C4-2B (cell line): ENCODE measurements around the gene ZNF268.

Experiments
- ZFX ChIP-seq: fragments of 450-650 bp; IDR thresholded peaks from 2 replicates; pipeline ENCODE4 v1.6.1; 2017
- TF ChIP-seq, protein P1 (sequence below): fragments of 450-650 bp; conservative IDR thresholded peaks from 2 replicates; pipeline ENCODE4 v1.5.1; 2017; ENCODE audit warnings: mild to moderate bottlenecking

GRCh38 chr12:133201888-133202287, 20.6 kb downstream of the ZNF268 start:
- TF ChIP-seq, protein P1, sequence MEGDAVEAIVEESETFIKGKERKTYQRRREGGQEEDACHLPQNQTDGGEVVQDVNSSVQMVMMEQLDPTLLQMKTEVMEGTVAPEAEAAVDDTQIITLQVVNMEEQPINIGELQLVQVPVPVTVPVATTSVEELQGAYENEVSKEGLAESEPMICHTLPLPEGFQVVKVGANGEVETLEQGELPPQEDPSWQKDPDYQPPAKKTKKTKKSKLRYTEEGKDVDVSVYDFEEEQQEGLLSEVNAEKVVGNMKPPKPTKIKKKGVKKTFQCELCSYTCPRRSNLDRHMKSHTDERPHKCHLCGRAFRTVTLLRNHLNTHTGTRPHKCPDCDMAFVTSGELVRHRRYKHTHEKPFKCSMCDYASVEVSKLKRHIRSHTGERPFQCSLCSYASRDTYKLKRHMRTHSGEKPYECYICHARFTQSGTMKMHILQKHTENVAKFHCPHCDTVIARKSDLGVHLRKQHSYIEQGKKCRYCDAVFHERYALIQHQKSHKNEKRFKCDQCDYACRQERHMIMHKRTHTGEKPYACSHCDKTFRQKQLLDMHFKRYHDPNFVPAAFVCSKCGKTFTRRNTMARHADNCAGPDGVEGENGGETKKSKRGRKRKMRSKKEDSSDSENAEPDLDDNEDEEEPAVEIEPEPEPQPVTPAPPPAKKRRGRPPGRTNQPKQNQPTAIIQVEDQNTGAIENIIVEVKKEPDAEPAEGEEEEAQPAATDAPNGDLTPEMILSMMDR = no peak
- no peak for TF ChIP-seq ZFX
